Gastroesophageal sphincter (tissue), 3 donors: ENCODE results near the gene HVCN1.

Experiments used
- CTCF ChIP-seq, 4 experiments: fragments of 200-600 bp in 2 of 4; fragments of 450-650 bp in 2 of 4; sonication (generic) in 1 of 4; IDR thresholded peaks; one replicate each; pipeline ENCODE4 v1.5.1; 2017 to 2019; ENCODE audit warnings: antibody characterized with exemption in 4 of 4, mild to moderate bottlenecking in 2 of 4, moderate library complexity in 2 of 4
- POLR2A ChIP-seq, 2 donors: fragments of 450-650 bp; IDR thresholded peaks; one replicate each; pipeline ENCODE4 v1.6.1; 2017; ENCODE audit warnings: antibody characterized with exemption in 2 of 2, mild to moderate bottlenecking in 2 of 2, moderate library complexity in 1 of 2
- POLR2AphosphoS5 ChIP-seq: sonication (generic); formaldehyde crosslinking; IDR thresholded peaks from one replicate; pipeline ENCODE4 v1.6.1; 2017; ENCODE audit warnings: antibody characterized with exemption

GRCh38 chr12:110635055-110635454 lies 53.9 kb downstream of the HVCN1 start:
- TF ChIP-seq POLR2AphosphoS5 (no peak), CTCF (IDR thresholded peaks at IDR 0.05) (no peak), POLR2A (IDR thresholded peaks at IDR 0.05) (no peak)
